Retinal pigment epithelial cell (primary cell): Measurements from ENCODE around the gene LRRC18.

Source experiments
- DNase-seq: peaks from one replicate; pipeline ENCODE4 v3.0.0-alpha.2; 2010; ENCODE audit warnings: low read depth
- H3K4me3 ChIP-seq: 2 replicates; pipeline ENCODE4 v1.5.1; 2011; ENCODE audit warnings: mild to moderate bottlenecking, low read length, control low read depth, moderate library complexity
- CTCF ChIP-seq: conservative IDR thresholded peaks from 2 replicates; pipeline ENCODE4 v1.5.1; 2011; ENCODE audit warnings: low read depth, low read length, control low read depth, inconsistent platforms

LRRC18 gene

GRCh38 chr10:48894911-48895802 lies 44.5 kb downstream of the LRRC18 start:
- no peak for TF ChIP-seq CTCF
- DNase-seq: no peak
- no peak overlapping the region for H3K4me3 ChIP-seq

GRCh38 chr10:48890888-48891850 lies 48.5 kb downstream of the LRRC18 start:
- TF ChIP-seq CTCF: no peak
- H3K4me3 ChIP-seq: no peak overlapping the region
- no peak for DNase-seq

GRCh38 chr10:48887982-48888381 lies 51.7 kb downstream of the LRRC18 start:
- DNase-seq: no peak
- no peak for TF ChIP-seq CTCF
- no peak overlapping the region for H3K4me3 ChIP-seq

- peak; percentile 42 for TF ChIP-seq CTCF
- DNase-seq: no peak
- no peak overlapping the region for H3K4me3 ChIP-seq
Measured at GRCh38 chr10:48885376-48885775, 54.3 kb downstream of the LRRC18 start.

GRCh38 chr10:48884179-48885045 lies 55.2 kb downstream of the LRRC18 start:
- no peak overlapping the region for H3K4me3 ChIP-seq
- no peak for DNase-seq
- TF ChIP-seq CTCF: no peak

GRCh38 chr10:48883701-48884100 lies 55.9 kb downstream of the LRRC18 start:
- no peak for TF ChIP-seq CTCF
- no peak for DNase-seq
- no peak overlapping the region for H3K4me3 ChIP-seq
